HFF-Myc (cell line): ENCODE data around the gene PSAP.

ENCODE experiments used
- DNase-seq: peaks from one replicate; pipeline ENCODE4 v3.0.0-alpha.2; 2011; ENCODE audit warnings: low read depth; ENCODE audit errors: extremely low read depth
- H3K4me3 ChIP-seq: replicated peaks from 2 replicates; pipeline ENCODE4 v1.5.1; 2011; ENCODE audit warnings: low read depth, mild to moderate bottlenecking, control low read depth, low read length
- CTCF ChIP-seq: IDR thresholded peaks from 2 replicates; pipeline ENCODE4 v1.5.1; 2012; ENCODE audit warnings: mild to moderate bottlenecking, low read depth, low read length, control low read depth; ENCODE audit errors: missing control alignments

Gene PSAP

DNA sequence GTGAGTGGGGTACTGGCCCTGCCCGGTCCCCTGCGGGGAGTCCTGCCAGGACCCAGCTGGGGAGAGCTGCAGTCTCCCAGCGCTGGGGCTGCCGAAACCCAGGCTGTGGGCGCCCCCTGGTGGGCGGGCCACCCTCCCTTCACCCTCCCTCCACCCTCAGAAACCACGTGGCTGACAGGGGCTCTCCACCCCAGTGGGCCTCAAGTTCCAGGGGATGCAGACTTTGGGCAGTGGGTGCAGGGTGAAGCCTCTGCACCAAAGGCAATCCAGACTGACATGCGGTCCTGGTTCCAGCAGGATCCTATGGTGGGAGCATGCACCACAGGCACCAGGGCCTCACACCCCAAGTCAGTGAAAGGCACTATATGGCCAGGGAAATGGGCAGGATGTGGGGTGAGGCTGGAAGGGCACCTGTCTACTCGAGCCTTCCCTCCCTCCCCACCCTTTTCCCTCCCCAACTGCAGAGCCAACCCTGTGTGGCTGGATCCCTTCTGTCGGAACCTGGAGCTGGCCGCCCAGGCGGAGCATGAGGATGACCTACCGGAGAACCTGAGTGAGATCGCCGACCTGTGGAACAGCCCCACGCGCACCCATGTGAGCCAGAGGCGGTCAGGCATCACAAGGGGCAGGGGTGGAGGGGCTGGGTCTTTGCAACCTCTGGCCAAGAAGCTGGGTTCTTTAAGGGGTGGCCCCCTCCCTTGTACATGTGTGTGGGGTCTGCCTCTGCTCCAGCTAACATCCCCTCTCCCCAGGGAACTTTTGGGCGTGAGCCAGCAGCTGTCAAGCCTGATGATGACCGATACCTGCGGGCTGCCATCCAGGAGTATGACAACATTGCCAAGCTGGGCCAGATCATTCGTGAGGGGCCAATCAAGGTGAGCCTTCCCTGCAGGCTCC lies 38.8 kb downstream of the PSAP start:
- DNase-seq, result no peak
- peak; percentile 93 for TF ChIP-seq CTCF

GRCh38 chr10:71811351-71811750 lies 39.7 kb downstream of the PSAP start:
- no peak overlapping the region for H3K4me3 ChIP-seq
- TF ChIP-seq CTCF, result no peak
- no peak for DNase-seq

More for the DNA sequence above, 38.8 kb downstream of the PSAP start:
- H3K4me3 ChIP-seq, result no peak overlapping the region

GRCh38 chr10:71810048-71810750 lies 40.9 kb downstream of the PSAP start:
- DNase-seq, result no peak
- H3K4me3 ChIP-seq, result no peak overlapping the region
- TF ChIP-seq CTCF, result no peak

- H3K4me3 ChIP-seq, result no peak overlapping the region
- TF ChIP-seq CTCF, result no peak
- no peak for DNase-seq
Observed at GRCh38 chr10:71809628-71810027, 41.4 kb downstream of the PSAP start.

DNA sequence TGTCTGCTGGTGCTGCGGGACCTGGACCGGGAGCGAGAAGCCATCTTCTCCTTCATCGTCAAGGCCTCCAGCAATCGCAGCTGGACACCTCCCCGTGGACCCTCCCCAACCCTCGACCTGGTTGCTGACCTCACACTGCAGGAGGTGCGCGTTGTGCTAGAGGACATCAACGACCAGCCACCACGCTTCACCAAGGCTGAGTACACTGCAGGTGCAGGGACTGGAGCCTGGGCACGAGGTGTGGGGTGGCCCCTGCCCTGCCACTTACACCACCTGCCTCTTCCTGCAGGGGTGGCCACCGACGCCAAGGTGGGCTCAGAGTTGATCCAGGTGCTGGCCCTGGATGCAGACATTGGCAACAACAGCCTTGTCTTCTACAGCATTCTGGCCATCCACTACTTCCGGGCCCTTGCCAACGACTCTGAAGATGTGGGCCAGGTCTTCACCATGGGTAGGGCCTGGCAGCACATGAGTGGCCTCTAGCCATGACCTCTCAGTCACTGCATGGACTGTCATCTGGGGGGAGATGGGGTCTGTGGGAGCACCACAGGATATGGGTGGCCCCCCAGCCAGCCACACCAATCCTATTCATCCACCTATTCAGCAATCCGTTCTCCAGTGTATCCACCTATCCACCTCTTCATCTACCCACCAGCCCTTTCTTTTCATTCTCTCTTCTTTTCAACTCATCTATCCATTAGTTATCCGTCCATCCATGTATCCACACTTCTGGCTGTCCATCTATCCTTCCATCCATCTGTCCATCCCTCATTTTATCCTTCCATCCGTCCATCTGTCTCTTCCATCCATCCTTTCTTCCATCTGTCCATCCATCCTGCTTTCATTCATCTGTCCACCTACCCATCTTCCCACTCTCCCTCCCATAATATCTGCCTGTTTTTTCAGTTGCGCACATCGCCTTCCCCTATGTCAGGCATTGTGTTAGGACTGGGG lies 43.2 kb downstream of the PSAP start:
- TF ChIP-seq CTCF, result no peak

DNA sequence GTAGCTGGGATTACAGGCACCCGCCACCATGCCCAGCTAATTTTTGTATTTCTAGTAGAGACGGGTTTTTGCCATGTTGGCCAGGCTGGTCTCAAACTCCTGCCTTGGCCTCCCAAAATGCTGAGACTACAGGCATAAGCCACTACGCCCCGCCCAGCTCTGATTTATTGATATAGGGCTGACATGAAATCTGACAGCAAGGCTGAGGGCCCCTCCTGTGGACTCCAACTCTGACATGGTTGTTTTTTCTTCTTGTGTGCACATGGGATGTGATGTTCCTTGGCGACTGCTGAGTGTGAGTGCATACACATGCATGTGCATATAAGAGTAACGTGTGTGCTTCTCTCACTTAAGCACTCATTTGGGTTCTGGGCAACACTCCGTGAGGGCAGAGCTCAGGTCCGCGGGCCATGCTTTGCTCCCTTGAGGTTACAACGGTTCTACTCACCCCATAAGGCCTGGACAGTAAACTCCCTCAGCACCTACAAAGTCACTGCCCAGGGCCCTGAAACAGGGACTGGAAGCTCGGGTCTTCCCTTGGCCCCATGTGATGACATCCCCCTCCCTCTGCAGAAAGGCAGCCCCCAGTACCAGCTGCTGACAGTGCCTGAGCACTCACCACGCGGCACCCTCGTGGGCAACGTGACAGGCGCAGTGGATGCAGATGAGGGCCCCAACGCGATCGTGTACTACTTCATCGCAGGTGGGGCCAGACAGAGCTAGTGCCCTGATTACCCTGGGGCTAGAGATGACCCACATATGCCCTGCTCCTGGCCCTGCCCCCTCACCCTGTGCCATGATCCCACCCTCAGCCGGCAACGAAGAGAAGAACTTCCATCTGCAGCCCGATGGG lies 44.1 kb downstream of the PSAP start:
- no peak overlapping the region for H3K4me3 ChIP-seq
- no peak for TF ChIP-seq CTCF
- no peak for DNase-seq

More for the DNA sequence above, 43.2 kb downstream of the PSAP start:
- DNase-seq, result no peak
- no peak overlapping the region for H3K4me3 ChIP-seq
